Right kidney (tissue), 1 donor: Measurements from ENCODE around the gene ADAM8.

Experiments
- DNase-seq: peaks from one replicate; pipeline ENCODE4 v3.0.0-alpha.2; 2016

ADAM8 gene

DNA sequence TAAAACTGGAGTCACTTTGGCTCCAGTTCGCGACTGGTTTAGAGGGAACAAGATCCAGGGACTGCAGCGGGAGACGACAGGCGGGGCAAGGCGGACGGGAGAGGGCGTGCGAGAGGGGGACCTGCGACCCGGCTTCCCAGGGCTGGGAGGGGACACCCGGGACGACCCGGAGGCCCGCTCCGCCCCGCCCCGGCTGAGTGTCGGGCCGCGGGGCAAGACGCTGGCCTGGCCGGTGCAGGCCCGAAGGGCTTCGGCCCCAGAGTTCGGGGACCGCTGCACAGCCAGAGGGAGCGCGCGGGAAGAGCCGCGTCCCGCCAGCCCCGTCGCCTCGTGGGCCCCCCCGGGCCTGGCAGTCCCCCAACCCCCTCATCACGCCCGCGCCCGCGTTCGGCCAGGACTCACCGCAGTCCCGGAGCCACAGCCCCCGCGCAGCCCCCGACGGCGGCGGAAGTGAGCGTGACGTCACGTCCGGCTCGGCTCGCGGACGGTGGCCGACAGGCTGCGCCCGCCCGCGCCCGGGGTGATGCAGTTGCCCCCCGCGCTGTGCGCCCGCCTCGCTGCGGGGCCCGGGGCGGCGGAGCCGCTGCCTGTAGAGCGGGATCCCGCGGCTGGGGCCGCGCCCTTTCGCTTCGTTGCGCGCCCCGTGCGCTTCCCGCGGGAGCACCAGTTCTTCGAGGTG lies 31.9 kb upstream of the ADAM8 start, which contains the start of the genes TUBGCP2 and ZNF511:
Gene TUBGCP2, minus strand, starts transcription at position 452 of the 679 bp plus-strand sequence. CDS start 5,931 bp downstream, outside the sequence.
Gene ZNF511, plus strand, starts transcription at position 494 of the 679 bp plus-strand sequence. Its CDS starts 30 bp downstream, at position 524.
- DNase-seq = peak; percentile 96

DNA sequence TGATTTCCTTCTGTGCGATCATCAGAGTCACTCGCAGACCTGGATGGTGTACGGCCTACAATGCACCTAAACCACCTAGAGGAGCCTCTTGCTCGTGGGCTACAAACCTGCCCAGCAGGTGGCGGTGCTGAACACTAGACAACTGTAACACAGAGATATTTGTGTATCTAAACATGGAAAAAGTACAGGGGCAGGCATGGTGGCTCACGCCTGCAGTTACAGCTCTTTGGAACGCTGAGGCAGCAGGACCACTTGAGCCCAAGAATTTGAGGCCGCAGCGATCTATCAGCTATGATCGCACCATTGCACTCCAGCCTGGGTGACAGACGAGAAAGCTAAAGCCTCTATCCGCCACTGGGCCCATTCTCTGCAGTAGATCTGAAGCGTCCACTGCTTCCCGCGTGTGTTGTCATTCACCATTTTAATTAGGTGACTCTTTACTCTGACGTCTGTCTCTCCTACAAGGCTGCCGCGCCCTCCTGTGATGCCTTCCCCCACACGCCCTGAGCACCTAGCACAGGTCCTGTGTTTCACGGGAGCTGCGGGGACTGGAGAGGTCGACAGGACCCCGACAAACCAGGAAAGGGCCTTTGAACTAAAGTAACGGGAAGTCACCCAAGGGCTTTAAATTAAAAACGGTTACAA lies 31.2 kb upstream of the ADAM8 start:
- peak; percentile 56 for DNase-seq

DNA sequence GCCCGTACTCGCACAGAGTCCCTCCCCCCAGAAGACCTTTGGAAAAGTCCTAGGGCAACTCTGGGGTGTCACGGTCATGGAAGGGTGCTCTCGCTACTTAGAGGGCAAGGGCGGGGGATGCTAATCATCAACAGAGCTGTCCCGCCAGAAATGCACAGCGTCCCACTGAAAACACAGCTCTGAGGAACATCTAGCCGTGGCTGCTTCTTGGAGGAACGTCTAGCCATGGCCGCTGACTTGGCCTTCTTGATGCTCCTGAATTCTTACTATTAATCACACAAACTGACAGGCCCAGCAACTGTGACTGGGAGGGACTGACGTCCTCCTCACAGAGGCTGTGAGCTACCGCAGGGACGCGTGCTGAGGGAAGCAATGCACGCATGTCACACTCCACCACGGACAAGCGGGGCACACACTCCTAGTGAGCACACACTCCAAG lies 30.3 kb upstream of the ADAM8 start:
- DNase-seq = peak; percentile 20

DNA sequence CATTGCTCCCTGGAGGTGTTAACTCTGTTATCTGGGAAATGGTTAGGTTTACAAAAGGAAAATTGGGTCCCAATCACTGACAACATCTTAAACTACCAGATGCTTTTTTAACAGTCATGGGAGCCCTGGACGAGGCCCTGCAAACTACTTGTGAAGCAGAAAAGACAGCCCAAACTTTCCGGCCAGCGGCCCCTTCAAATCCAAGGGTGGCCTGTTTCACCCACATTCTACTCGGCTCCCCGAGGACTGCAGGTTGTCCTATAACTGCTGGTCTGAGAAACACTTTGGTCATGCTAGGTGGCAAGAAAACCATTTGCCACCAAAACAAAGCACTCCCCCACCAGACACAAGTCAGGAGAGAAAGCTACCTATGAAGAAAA lies 29.4 kb upstream of the ADAM8 start:
- DNase-seq = no peak

DNA sequence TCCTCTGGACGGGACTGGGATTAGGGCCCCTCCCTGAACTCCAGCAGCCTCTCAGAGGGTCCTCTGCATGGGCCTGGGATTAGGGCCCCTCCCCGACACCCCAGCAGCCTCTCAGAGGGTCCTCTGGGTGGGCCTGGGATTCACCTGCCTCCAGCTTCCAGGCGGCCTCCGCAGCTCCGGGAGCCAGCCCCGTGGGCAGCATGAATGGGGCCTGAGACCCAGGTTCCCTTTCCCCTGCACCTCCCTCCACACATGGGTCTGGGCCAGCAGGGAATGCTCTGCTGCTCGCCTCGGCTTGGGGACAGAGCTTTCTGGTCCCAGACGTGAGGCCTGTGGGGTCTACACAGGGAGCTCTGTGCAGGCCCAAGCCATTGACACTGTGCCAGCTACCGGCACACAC lies 26.5 kb upstream of the ADAM8 start:
- no peak for DNase-seq

DNA sequence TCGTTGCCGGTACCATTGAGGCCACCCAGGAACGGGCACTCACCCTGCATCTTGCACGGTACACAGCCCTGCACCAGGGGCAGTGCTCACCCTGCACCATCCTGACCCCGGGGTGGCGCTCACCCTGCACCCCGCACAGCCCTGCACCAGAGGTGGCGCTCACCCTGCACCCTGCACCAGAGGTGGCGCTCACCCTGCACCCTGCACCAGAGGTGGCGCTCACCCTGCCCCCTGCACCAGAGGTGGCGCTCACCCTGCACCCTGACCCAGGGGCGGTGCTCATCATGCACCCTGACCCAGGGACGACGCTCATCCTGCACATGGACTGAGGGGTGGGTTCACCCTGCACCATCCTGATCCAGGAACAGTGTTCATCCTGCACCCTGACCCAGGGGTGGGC lies 25.6 kb upstream of the ADAM8 start:
- DNase-seq = no peak

DNA sequence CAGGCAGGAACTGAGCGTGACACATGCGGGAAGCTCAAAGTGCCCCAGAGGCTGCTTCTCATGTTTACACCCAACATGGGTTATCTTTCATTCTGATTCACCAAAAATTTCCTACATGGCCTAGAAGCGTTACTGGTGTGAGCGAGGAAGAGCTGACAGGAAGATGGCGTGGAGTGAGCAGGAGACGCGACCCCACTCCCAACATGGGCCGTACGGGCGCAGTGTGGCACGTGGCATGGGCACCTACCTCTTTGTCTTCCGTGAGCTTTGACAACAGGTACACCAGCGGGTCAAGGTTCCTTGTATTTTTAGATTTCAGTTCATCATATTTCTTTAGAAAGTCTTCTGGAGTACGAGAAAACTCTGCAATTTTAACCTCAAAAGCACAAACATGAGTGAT lies 23.1 kb upstream of the ADAM8 start:
- DNase-seq = no peak

DNA sequence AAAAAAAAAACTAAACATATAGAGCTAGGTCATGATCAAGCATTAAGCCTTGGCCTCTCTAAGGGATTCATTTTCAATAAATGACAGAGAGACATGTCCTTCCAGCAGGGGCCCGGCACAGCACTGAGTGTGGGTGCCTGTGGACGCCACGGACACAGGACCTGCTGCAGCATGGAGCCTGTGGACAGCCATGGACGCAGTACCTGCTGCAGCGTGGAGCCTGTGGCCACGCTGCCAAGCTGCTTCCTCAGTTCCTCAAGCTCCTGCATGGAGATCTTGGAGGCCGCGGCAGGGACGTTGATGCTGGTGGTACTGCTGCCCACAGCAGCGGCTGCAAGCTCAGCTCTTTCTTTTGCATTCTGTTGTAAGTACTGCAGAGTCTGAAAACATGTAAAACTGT lies 22.6 kb upstream of the ADAM8 start:
- DNase-seq = no peak

DNA sequence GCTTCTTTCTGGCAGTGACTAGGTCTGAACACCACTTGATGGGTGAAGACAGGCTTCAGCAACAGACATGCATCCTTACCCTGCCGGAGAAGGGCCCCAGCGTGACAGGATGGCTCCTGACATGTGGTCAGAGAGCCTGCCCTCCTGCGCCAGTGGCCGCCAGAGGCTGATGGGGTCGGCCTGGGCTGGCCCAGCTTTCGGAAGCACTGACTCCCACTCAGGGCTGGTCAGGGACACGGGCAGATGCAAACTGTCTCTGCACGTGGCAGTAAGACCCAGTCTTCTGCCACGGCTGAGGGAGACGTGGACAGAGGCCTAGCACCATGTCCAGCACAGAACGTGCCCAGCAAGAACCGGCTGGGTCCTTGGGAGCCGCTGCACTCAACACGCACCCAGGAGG lies 21.8 kb upstream of the ADAM8 start:
- DNase-seq = no peak

DNA sequence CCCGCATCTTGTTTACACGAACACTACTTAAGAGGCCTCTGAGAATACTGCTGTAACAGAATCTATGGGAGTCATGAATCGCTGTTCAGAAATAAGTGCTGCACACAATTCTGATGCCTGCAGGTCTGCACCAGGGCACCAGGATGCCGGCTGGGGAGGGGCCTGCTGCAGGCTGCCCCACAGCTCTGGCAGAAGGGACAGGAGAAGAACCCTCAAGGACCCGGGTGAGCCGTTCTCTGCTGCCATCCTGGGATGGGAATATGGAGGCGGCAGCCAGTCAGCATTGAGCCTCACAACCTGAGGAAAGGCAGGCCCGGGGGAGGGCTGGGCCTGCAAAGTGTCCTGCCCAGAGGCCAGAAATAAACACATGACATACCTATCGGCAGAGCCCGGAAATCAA lies 20.8 kb upstream of the ADAM8 start:
- DNase-seq = no peak

DNA sequence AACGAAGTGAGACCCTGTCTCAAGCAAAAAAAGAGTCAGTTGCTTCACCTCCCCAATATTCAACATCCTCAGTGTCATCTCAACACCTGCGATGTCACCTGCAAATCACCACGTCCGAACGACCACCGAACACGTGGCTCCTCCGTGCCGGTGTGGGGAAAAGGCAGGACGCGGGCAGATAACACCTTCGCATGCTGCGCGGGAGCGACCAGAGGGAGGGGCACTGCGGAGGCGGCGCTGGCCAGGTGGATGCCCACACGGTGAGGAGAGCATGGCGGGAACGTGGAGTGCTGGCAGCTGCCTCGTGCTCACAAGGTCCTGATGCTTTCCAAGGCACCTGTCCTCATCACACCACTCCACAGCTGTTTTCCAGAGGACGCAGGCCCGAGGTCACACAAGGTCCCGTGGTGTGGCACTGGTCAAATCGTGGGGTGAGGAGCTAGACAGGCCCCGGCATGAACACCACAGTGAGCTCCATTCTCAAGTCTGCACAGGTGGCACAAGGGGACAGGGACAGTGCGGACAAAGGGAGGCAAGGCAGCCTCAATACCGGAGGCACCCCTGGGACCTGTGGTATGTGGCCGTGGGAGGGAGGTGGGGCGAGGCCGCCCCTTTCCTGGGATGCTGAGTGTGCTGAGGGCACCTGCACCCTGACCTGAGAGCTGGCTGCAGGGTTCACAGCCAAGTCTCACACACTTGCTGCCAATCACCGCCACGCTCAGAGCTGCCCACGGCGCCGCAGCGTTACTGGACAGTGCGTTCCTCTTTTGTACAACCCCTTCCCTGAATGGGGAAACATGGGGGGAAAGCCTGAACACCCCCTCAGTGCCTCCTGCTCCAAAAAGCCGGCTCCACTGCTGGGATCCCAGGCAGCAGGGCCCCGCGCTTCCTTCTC lies 19.0 kb upstream of the ADAM8 start:
- no peak for DNase-seq

DNA sequence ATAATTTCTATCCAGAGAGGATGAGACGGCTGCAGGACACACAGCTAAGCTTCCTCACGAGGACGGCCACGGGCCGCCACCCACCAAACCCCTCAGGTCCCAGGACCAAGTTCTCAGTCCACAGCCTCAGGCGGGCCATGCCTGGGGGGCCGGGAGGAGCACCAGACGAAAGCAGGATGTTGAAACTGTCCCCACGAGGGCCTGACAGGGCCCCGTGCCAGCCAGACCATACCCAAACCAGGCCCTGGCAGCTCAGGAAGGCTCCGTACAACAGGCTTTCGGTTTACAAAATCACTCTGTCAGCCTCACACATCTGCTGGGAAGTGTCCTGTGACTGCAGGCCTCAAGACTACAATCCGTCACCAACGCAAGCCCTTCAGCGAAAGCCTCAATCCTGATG lies 17.5 kb upstream of the ADAM8 start:
- no peak for DNase-seq

DNA sequence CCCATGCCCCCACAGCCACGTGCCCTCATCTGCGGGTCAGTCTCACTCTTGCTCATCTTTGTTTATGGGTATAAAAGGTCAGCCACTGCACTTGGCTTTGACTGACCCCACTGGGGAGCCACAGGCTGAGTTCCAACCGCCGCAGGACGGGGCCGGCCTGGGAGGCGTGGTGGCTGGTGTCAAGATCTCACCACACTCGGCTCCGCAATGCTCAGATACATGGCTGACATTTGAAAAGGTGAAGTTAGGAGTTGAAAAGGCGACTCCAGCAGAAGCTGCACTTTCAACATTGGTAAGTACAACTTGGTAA lies 17.1 kb upstream of the ADAM8 start:
- no peak for DNase-seq

DNA sequence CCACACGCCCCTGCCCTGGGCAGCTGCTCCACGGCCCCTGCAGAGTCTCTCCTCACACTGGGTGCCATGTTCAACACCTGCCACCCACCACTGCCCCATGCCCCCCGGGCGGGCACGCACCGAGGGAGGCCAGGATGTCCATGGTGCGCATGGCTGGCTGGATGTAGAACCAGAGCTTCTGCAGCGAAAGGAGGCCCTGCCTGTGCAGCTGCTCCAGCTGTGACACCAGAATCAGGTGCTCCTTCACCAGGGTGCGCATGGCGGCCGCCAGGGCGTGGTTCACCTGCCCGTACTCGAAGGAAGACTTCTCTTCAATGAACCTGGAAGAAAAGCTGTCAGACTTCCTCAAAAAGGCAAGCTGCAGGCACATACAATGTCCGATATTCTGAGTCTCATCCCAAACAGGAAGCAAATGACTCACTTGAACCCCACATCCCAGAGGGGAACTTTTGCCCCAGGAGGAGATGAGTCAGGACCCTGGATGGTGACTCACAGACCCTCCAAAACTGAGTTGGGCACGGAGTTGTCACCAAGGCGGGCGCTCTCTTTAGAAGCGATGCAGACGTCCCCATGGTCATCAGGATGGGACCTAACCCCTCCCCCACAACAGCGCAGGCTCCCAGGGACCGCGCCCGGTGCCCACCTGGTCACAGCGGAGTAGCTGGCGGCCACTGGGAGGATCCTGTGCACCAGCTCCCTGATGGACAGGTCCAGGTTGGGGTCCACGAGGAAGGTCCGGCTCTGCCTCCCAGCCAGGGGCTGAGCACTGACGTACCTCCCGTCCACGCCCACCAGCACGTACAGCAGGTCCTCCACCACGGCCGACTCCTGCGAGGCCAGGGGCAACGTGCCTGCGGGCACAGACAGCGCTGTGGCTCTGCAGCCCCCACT lies 16.5 kb upstream of the ADAM8 start:
- no peak for DNase-seq

DNA sequence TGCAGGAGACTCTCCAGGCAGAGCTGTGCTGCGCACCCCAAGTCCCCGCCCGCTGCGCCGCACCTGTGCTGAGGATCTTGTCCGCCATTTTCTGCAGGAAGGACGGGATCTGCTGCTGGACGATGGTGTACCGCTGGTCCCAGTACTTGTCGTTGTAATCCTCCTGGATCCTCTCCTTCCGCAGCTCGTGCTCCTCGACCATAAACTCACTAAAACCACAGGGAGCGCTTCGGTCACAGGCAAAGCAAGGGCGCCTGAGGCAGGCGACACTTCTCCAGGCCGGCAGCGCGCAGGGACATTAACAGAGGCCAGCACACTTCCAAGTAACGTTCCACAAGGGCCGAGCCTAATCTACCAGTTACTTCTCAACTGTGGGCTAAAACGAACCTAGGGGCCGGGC lies 13.1 kb upstream of the ADAM8 start:
- no peak for DNase-seq

DNA sequence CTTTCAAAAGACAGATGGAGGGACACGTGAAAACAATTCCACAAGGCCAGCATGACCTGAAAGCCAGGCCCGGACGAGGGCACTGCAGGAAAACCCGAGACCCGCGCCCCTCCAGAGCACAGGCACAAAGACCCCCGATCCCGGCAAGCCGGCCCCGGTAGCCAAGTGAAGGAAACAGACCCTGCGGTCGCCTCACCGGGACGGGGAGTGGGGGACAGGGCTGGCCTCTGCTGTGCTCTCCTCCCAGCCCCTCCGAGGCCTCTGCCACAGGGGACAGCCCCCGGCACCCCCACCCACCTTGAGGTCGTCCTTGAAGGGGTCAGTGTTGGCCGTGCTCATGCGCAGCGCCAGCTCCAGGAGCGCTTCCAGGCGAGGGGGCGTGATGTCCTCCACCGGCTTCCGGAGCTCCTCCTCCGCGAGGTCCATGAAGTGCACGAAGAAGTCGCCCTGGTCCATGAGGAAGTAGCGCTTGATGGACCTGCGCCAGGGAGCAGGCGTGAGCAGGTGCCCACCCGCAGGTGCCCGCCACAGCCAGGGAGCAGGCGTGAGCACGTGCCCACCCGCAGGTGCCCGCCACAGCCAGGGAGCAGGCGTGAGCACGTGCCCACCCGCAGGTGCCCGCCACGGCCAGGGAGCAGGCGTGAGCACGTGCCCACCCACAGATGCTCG lies 11.3 kb upstream of the ADAM8 start:
- DNase-seq = no peak

DNA sequence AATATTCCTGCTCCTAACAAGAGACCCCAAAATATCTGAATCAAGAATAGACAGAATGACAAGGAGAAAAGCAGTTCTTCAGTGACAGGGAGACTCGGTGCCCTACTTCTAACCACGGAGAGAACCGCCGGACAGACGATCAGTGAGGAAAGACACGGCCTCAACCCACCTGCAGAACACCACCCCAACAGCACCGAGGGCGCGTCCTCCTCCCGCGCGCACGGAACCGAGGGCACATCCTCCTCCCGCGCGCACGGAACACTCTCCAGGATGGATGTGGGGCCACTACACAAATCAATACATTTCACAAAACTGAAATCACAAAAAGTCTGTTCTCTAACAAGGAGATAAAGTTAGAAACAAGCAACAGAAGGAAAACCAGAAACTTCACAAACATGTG lies 9.7 kb upstream of the ADAM8 start:
- DNase-seq = no peak

DNA sequence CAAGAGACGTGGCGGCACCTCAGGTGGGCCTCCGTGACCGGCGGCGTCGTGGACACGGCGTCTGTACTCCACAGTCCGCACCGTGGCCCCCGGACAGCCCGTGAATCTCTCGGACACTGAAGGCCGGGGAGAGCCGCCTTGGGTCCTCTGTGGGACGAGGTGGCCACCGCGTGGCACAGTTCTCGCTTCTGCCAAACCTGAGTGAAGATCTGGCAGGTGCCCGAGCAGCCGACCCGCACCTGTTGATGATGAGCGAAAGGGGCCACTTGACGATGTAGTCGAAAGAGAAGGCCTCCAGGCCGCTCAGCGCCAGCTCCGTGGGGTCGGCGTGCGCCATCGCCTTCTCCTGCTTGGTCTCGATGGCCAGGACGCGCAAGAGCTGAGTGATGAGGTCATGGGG lies 8.5 kb upstream of the ADAM8 start:
- no peak for DNase-seq

DNA sequence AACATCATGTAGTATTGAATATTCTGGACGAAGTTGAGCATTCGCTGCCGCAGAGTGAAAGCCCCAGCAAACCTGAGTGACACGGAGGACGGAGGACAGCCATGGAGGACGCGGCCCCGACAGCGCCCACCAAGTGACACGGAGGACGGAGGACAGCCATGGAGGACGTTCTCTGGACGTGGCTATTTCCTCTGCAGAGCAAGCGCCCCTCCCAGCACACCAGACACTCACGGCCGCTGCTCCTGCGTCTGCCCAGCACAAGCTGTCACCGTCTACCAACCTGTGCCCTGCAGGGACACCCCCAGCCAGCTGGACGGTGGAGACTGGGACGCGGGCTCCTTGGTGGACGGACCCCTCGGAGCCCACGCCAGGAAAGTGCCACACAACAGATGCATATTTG lies 7.3 kb upstream of the ADAM8 start:
- DNase-seq = no peak

DNA sequence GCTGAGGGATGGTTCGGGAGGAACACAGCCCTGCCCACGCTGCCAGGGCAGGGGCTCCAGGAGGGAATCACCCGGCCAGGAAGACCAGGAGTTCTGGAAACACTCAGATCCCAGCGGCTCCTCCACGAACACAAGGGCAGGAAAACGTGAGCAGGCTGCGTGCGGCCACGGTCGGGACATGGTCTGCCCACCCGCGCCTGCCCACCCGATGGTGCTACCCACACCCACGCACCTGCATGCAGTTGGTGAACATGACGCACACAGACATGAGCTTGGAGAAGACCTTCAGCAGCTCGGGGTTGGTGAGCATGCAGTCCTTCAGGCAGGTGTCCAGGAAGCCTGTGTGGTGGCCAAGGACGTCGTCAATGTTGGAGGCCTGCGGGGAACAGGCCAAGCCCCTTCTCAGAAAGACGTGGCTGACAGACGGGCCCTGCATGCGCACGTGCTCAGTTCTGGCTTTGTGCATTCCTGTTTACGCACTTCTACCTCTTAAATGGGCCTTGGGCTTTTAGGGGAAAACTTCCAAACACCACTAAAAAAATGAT lies 6.2 kb upstream of the ADAM8 start:
- no peak for DNase-seq

DNA sequence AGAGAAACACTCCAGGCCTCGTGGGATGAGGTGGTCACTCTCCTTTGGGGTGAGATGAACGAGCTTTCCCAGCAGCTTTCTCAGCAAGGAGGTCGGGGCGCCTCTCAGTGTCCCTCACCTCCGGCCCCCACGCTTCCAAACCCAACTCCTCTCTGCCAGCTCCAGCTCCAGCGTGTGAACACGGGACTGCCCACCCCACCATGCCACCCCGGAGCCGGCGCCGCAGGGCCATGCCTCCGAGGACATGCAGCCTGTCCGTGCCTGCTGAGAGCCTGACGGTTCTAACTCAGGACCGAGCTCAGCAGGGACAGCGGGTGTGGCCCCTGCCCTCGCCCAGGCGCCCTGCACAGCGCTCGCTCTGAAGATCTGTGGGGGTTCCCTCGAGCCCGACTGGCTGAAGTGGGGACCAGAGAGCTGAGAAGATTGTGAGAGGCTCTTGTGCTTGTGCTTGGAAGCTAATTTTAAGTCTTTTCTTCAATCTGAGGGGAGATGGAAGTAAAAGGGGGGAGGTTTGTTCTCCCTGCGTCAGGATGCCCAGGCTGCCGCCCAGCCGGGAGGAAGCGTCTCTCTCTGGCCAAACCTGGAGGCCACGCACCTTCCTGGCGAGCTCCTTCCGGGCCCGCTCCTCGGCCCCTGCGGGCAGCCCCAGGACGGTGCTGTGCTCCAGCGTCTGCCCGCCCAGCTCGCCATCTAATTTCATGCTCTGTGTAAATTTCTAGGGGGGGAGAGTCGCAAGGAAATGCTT lies 5.1 kb upstream of the ADAM8 start:
- DNase-seq = no peak
